Sigmoid colon (tissue), 4 donors: Measurements from ENCODE around the gene FAT2.

Experiments
- EP300 ChIP-seq, 4 donors: sonication (generic); formaldehyde crosslinking; IDR thresholded peaks; one replicate each; pipeline ENCODE4 v1.6.1; 2017; ENCODE audit warnings: antibody characterized with exemption in 4 of 4
- POLR2A ChIP-seq, 2 donors: fragments of 450-650 bp; IDR thresholded peaks; one replicate each; pipeline ENCODE4 v1.6.1; 2016; ENCODE audit warnings: antibody characterized with exemption in 2 of 2, mild to moderate bottlenecking in 2 of 2, moderate library complexity in 2 of 2
- TF ChIP-seq, protein P1 (sequence below), 4 experiments: fragments of 450-650 bp in 3 of 4; fragments of 200-600 bp in 1 of 4; IDR thresholded peaks; one replicate each; pipeline ENCODE4 v1.5.1; 2016 to 2019; ENCODE audit warnings: antibody characterized with exemption in 4 of 4, mild to moderate bottlenecking in 3 of 4, moderate library complexity in 2 of 4

DNA sequence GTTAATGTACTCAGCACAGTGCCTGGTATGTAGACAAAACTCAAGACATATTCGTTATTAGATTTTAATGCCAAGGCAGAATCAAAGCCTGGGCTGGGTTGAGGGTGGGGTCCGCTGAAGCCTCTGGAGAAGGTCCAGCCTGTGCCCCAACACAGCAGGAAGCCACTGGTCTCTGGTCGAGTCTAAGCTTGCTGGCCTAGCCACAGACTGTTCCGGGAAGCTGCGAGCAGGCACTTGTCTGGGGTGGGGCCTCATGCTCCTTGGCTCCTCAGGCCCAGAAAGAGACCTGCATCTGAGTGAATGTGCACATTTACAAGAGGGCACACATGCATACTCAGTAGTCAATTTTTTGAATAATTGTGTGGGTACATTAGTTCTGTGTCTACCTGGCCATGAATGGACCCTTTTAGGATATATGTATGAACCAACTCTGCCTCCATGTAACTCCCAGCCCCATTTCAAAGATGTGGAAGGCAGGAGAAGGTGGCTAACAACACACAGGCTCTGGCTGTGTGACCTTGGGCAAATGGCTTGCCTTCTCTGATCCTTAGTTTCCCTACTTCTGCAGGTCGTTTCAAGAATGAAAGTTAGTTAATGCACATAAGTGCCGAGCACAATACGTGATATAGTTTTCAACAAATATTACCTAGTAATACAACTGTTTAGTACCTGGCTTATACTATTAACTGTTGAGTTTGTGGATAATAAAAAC, 18.3 kb downstream of the FAT2 start:
- TF ChIP-seq, protein P1, sequence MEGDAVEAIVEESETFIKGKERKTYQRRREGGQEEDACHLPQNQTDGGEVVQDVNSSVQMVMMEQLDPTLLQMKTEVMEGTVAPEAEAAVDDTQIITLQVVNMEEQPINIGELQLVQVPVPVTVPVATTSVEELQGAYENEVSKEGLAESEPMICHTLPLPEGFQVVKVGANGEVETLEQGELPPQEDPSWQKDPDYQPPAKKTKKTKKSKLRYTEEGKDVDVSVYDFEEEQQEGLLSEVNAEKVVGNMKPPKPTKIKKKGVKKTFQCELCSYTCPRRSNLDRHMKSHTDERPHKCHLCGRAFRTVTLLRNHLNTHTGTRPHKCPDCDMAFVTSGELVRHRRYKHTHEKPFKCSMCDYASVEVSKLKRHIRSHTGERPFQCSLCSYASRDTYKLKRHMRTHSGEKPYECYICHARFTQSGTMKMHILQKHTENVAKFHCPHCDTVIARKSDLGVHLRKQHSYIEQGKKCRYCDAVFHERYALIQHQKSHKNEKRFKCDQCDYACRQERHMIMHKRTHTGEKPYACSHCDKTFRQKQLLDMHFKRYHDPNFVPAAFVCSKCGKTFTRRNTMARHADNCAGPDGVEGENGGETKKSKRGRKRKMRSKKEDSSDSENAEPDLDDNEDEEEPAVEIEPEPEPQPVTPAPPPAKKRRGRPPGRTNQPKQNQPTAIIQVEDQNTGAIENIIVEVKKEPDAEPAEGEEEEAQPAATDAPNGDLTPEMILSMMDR (IDR thresholded peaks at IDR 0.05), result no peak
- TF ChIP-seq EP300 (IDR thresholded peaks at IDR 0.05), result no peak
- TF ChIP-seq POLR2A (IDR thresholded peaks at IDR 0.05), result no peak
